ENCODE data around the gene GPS2. TPM values are rescaled to one million over a fixed set of nuclear protein-coding genes. Genes with fewer than 3 reads are reported as not detected.

Gene GPS2
- total and polyA plus RNA-seq, 10 of the 15 experiments (the other 5 are each of a cell fraction or from before 2014, with no cell fraction given): 10.2 to 96.4 (median 42.5) TPM

- ATAC-seq: no peak
- TSS peak; percentile 64 for BruUV-seq (replicated peaks)
- ChIA-PET RAD21 (ENCODE audit: unreplicated experiment) (no interaction called here), CTCF (interaction anchor here (0.9 to 2.1 kb wide), 3 partner anchors 9 to 25 kb away, joined by 3 to 6 read pairs (median 3); partner anchors contain the start of gene ACAP1), SMC1A (ENCODE audit: uncharacterized antibody, unreplicated experiment) (no interaction called here), POLR2A (interaction anchor here (1.5 to 2.6 kb wide), 3 partner anchors 15 to 26 kb away, joined by 3 to 13 read pairs (median 8); partner anchors contain the start of gene ACAP1)
- in situ Hi-C loops (cut with MboI) (no loop called here), intact Hi-C loops (cut with micrococcal nuclease; ENCODE audit: unreplicated experiment) (no loop called here)
- H3K36me3 ChIP-seq (ENCODE audit: control insufficient read depth in 2 of 2, insufficient read depth in 2 of 2, low read length in 1 of 2): peaks cover 25 to 35% of the 10 kb centered on the region in 2 experiments
- TF ChIP-seq ZBTB11 (CRISPR knock-in tag; IDR thresholded peaks at IDR 0.05): no peak
- TF ChIP-seq POLR2AphosphoS5 (IDR thresholded peaks at IDR 0.05; ENCODE audit: low read length): peak; percentile 67; the same call in 1 of the 2 replicates
- peaks cover 24% of the 10 kb centered on the region for H3K4me1 ChIP-seq (ENCODE audit: control insufficient read depth, insufficient read depth, low read length)
- H3K79me2 ChIP-seq (ENCODE audit: control insufficient read depth, insufficient read depth, low read length): peaks cover 59% of the 10 kb centered on the region
- H3K4me2 ChIP-seq (ENCODE audit: control insufficient read depth, insufficient read depth): peak overlapping the region; percentile 93
- H4K20me1 ChIP-seq (ENCODE audit: control insufficient read depth, insufficient read depth): peaks cover 21% of the 10 kb centered on the region
- H3K27ac ChIP-seq (ENCODE audit: control insufficient read depth, insufficient read depth): no peak overlapping the region
- H3K9ac ChIP-seq (ENCODE audit: control insufficient read depth, insufficient read depth, low read length): no peak overlapping the region; the same call in 1 of the 2 replicates
- H3K27me3 ChIP-seq (replicated peaks in 1 of 2; ENCODE audit: control insufficient read depth in 2 of 2, insufficient read depth in 2 of 2, low read length in 1 of 2): no peaks in the 10 kb centered on the region
- H3K9me3 ChIP-seq (replicated peaks; ENCODE audit: control insufficient read depth, insufficient read depth, low read length): no peaks in the 10 kb centered on the region
- H2AFZ ChIP-seq (ENCODE audit: control insufficient read depth, low read depth, low read length): no peak overlapping the region
- WGBS (ENCODE audit: insufficient coverage, insufficient replicate concordance, low lambda C conversion rate, missing lambda C conversion rate): 73% methylated on average over 7 of the region's 7 CpGs
- no peak for FAIRE-seq
- no peak for DNase-seq (ENCODE audit: low read depth, low spot score)
- peak overlapping the region; percentile 99; the same call in 1 of the 2 replicates for H3K4me3 ChIP-seq
Observed at GRCh38 chr17:7311110-7311705, 4.0 kb downstream of the GPS2 start.

Measured in GM12878 (cell line).